ENCODE data around the gene IL9. TPM values are rescaled to one million over a fixed set of nuclear protein-coding genes. Genes with fewer than 3 reads are reported as not detected.

The IL9 gene
- total RNA-seq, 2 donors from 2014 or later, result not detected

GRCh38 chr5:135850671-135851070, 45.0 kb downstream of the IL9 start:
- no peak for TF ChIP-seq POLR2A (IDR thresholded peaks at IDR 0.05)
- no peak for TF ChIP-seq CTCF (IDR thresholded peaks at IDR 0.05)
- H3K27ac ChIP-seq, result no peak overlapping the region
- DNase-seq (no peak), ATAC-seq (no peak)
- no peaks in the 10 kb centered on the region for H3K36me3 ChIP-seq (replicated peaks in 1 of 2; ENCODE audit: insufficient read depth in 1 of 2, low read depth in 2 of 2)
- WGBS, 2 donors, result 87 to 88% methylated on average over 6 of the region's 6 CpGs
- intact Hi-C loops (cut with DNase I), result no loop called here
- no peak overlapping the region for H3K4me3 ChIP-seq
- H3K4me1 ChIP-seq, result no peaks in the 10 kb centered on the region
- no peaks in the 10 kb centered on the region for H3K9me3 ChIP-seq
- no peaks in the 10 kb centered on the region for H3K27me3 ChIP-seq

- Histone ChIP-seq H3K9me3 (no peaks in the 10 kb centered on the region), H3K27me3 (no peaks in the 10 kb centered on the region), H3K4me1 (no peaks in the 10 kb centered on the region), H3K4me3 (no peak overlapping the region), H3K27ac (no peak overlapping the region), H3K36me3 (replicated peaks in 1 of 2; ENCODE audit: insufficient read depth in 1 of 2, low read depth in 2 of 2) (no peaks in the 10 kb centered on the region)
- 90 to 94% methylated on average over 9 of the region's 9 CpGs for WGBS, 2 donors
- TF ChIP-seq CTCF (IDR thresholded peaks at IDR 0.05), result no peak
- no peak for TF ChIP-seq POLR2A (IDR thresholded peaks at IDR 0.05)
- no peak for DNase-seq
- intact Hi-C loops (cut with DNase I), result no loop called here
- no peak for ATAC-seq
These were observed 45.4 kb downstream of the IL9 start for GRCh38 chr5:135850231-135850630.

GRCh38 chr5:135847976-135848375, 47.7 kb downstream of the IL9 start:
- TF ChIP-seq POLR2A (IDR thresholded peaks at IDR 0.05) (no peak), CTCF (IDR thresholded peaks at IDR 0.05) (no peak)
- 83 to 100% methylated on average over 1 of the region's 1 CpG for WGBS, 2 donors
- H3K9me3 ChIP-seq, result no peaks in the 10 kb centered on the region
- DNase-seq (no peak), ATAC-seq (no peak)
- no peaks in the 10 kb centered on the region for H3K27me3 ChIP-seq
- H3K36me3 ChIP-seq (replicated peaks in 1 of 2; ENCODE audit: insufficient read depth in 1 of 2, low read depth in 2 of 2), result no peaks in the 10 kb centered on the region
- intact Hi-C loops (cut with DNase I), result no loop called here
- H3K27ac ChIP-seq, result no peak overlapping the region
- no peaks in the 10 kb centered on the region for H3K4me1 ChIP-seq
- H3K4me3 ChIP-seq, result no peak overlapping the region

- no peak for DNase-seq
- Histone ChIP-seq H3K9me3 (no peaks in the 10 kb centered on the region), H3K4me1 (no peaks in the 10 kb centered on the region), H3K36me3 (replicated peaks in 1 of 2; ENCODE audit: insufficient read depth in 1 of 2, low read depth in 2 of 2) (no peaks in the 10 kb centered on the region), H3K27me3 (no peaks in the 10 kb centered on the region), H3K4me3 (no peak overlapping the region), H3K27ac (no peak overlapping the region)
- intact Hi-C loops (cut with DNase I), result no loop called here
- TF ChIP-seq POLR2A (IDR thresholded peaks at IDR 0.05), result no peak
- no peak for TF ChIP-seq CTCF (IDR thresholded peaks at IDR 0.05)
- ATAC-seq, result no peak
These were observed 49.3 kb downstream of the IL9 start for GRCh38 chr5:135846311-135846710.

- Histone ChIP-seq H3K27ac (no peak overlapping the region), H3K4me3 (no peak overlapping the region), H3K9me3 (no peaks in the 10 kb centered on the region), H3K27me3 (no peaks in the 10 kb centered on the region), H3K4me1 (no peaks in the 10 kb centered on the region), H3K36me3 (replicated peaks in 1 of 2; ENCODE audit: insufficient read depth in 1 of 2, low read depth in 2 of 2) (no peaks in the 10 kb centered on the region)
- WGBS, 2 donors, result 80 to 100% methylated on average over 2 to 6 of the region's 6 CpGs
- intact Hi-C loops (cut with DNase I), result no loop called here
- no peak for TF ChIP-seq POLR2A (IDR thresholded peaks at IDR 0.05)
- no peak for TF ChIP-seq CTCF (IDR thresholded peaks at IDR 0.05)
- DNase-seq, result peak in 1 of 4 donors; percentile 16
- ATAC-seq, result no peak
These were observed 51.9 kb downstream of the IL9 start for GRCh38 chr5:135843571-135844337.

Measured in body of pancreas (tissue), 4 donors.